ENCODE data around the gene CRAT.

Gene CRAT

GRCh38 chr9:129110740-129111527 lies at the start of gene CRAT, which contains the start of gene PTPA:
Gene CRAT, minus strand, starts transcription at chr9:129110793. Its CDS starts 284 bp downstream, at chr9:129110509.
Gene PTPA, plus strand, starts transcription at chr9:129111415. Its CDS starts 186 bp downstream, at chr9:129111601.
- DNase-seq: peak; percentile 91 to 96

GRCh38 chr9:129156163-129156562 lies 45.6 kb upstream of the CRAT start:
- DNase-seq: no peak

- no peak for DNase-seq
Observed at GRCh38 chr9:129154866-129155477, 44.4 kb upstream of the CRAT start.

- no peak for DNase-seq
Observed at GRCh38 chr9:129151469-129151868, 40.9 kb upstream of the CRAT start.

GRCh38 chr9:129150672-129151211 lies 40.1 kb upstream of the CRAT start:
- no peak for DNase-seq

GRCh38 chr9:129150122-129150521 lies 39.5 kb upstream of the CRAT start:
- DNase-seq: no peak

- DNase-seq: no peak
Observed at GRCh38 chr9:129149442-129149841, 38.8 kb upstream of the CRAT start.

- DNase-seq: no peak
Observed at GRCh38 chr9:129148463-129149204, 38.0 kb upstream of the CRAT start.

- DNase-seq: no peak
Observed at GRCh38 chr9:129146441-129146941, 35.9 kb upstream of the CRAT start.

GRCh38 chr9:129145841-129146292 lies 35.3 kb upstream of the CRAT start:
- no peak for DNase-seq

GRCh38 chr9:129145316-129145715 lies 34.7 kb upstream of the CRAT start:
- DNase-seq: no peak

GRCh38 chr9:129143031-129143927 lies 32.7 kb upstream of the CRAT start:
- DNase-seq: peak; percentile 33 to 78

GRCh38 chr9:129142138-129142935 lies 31.7 kb upstream of the CRAT start:
- no peak for DNase-seq

GRCh38 chr9:129141066-129142041 lies 30.8 kb upstream of the CRAT start:
- DNase-seq: peak; percentile 64

- peak in 1 of 2 donors; percentile 2 for DNase-seq
Observed at GRCh38 chr9:129140397-129141065, 29.9 kb upstream of the CRAT start.

GRCh38 chr9:129139993-129140396 lies 29.4 kb upstream of the CRAT start:
- DNase-seq: peak; percentile 86 to 88

- peak; percentile 67 to 96 for DNase-seq
Observed at GRCh38 chr9:129139233-129139992, 28.8 kb upstream of the CRAT start.
